COLO829 (cell line): ENCODE measurements around the gene QKI.

Experiments used
- DNase-seq: peaks from one replicate; pipeline ENCODE4 v3.0.0; 2012; ENCODE audit warnings: low spot score

The QKI gene

DNA sequence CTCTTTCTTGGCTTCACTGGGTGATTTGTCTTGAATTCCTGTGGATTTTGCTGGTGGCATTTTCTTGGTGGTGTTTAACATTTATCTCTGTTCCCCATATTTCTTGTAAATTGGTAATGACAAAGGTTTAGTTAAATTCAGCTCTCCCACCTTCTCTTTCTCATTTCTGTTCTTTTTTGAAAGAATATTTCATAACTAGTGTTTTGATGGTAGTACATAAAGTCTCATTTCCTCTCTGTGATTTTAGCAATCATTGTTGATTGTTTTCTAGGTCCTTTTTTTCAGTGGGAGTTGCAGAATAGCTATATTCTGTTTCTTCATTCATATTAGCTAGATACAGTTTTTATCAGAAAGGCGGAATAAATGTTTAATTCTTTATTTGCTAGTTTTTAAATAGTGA, 73.1 kb downstream of the QKI start:
- DNase-seq: no peak

DNA sequence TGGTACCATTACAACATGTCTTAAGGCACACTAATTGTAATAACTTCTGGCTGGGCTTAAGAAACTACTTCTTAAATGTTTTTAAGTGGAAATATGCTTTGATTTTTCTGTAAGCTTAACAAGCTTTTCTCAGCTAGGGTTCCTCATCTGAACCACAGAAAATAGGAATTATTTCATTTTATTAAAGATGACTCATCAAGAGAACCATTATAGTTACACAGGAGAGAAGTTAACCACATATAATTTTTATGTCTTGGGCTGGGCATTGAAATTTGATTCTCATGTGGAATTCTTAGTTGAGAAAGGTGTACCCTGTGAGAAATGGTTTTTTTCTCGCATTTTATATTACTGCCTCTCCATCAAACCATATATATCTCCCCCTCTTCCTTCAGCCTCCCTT, 75.1 kb downstream of the QKI start:
- peak; percentile 5 for DNase-seq

DNA sequence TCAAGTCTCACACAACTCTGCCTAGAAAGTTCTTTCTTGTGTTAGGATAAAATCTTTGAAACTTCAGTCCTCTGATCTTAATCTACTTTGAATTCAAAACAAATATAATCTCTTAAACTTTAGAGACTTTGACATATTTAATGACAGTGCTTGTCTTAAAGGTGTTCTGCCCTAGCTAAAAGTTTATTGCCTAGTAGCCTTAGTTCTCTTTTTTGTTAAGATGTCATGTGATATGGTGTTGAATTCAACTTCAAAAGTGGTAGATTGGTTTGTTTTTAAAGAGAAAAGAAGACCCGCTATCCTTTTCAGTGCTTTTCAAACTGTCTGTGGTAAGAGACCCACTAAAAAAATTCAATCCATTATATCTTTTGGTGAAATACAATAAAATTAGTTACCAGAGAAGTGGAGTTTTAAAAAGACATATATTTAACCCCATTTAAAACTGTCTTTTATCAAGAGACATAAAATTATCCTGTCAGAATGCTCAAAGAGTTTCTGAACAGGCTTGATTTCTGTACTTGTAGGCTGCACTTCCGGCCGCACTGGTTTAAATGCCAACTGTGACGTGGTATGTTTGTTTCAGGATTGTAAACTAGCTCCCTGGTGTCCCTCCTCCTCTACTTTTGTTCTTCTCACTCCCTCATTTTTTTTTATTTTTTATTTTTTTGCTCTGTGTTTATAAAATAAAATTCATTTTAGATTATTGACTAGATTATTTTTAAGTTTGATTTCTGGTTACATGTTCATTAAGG, 76.5 kb downstream of the QKI start:
- DNase-seq: peak; percentile 18

DNA sequence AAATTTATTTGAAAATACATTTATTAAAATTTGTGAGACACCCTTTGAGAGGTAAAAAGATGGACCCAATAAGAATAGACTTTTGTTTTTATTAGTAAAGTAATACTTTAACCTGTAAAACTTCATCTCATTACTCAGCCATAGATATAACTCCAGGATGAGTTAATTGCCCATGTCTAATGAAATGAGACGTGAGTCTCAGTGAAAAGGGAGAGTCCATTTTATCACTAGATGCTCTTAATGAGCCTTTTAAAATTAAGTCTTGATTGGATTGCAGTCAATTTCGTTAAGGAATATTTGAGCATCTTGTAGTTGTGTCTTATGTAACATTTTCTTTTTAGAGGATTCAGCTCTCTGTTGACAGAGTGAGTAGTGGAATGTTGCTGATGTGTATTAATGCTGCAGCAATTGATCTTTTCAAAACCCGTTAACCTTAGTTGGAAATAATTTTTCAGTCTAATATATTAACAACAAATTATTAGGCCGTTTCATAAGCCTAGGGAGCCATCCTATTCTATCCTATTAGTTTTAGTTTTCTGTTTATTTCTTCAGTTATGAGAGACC, 77.3 kb downstream of the QKI start:
- no peak for DNase-seq

DNA sequence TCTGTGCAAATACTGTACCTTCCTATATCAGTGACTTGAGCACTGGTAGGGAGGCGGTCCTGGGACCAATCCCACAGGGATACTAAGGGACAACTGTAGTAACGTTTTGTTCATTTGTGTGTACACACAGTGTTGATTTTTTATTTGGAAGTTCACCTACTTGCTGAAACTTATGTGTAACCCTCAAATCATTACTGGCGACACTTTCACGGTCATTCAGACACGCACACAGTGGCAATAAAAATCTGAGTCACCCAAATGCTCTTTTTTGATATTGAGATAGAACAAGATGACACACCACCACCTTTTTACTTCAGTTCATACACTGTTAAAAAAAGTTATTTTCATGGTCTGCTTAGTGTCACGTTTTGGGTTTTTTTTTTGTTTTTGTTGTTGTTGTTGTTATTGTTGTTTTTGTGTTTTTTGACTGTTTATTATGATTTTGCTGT, 79.8 kb downstream of the QKI start:
- DNase-seq: no peak

DNA sequence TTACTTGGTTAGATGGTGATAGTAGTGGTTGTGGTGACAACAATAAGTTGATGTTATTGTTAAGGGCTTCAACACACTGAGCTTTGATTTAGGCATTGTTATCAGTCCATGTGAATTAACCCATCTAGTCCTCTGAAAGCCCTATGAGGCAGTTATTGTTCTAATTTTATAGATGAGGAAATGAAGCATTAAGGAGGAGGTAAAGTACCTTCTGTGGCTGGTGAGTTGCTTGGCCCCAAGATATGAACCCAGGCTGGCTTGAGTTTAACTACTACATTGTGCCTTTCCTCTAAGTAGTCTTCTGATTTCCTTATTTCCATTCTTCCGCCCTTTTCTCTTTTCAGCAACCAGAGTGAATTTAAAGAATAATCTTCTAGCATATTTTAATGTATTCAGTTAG, 81.7 kb downstream of the QKI start:
- DNase-seq: no peak

DNA sequence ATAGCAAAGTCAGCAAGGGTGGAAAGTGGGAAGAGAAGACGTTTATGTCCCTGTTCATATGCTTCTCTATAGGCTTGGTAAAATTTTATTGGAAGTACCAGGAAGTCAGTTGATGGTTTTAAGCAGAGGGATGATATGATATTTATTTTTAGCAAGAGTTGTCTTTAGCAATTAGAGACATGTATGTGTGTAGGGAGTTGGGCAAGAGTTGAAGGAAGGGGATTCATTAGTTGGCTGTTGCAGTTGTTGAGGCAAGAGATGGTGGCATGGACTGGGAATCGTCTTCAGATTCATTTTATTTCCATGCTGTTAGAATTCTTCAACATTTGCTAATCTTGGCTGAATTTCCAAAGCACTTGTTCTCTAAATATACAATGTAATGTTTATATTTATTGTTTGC, 85.6 kb downstream of the QKI start:
- DNase-seq: no peak

DNA sequence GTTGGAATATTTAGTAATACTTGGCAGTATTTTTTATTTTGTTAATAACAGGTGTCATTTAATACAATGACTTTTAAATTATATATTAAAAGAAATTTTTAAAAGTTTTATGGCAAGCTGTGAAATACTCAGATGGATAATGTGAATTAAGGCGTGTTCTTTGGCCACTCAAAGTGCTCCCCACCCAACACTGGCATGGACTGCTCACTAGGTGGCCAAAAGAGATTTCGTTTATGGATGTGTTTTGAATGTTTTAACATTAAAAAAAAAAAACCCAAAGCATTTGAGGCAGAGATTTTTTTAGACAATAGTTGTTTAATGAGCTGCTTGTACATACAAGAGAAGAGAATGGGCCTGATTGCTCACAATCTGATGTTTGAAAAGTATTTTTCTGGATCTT, 86.5 kb downstream of the QKI start:
- no peak for DNase-seq

DNA sequence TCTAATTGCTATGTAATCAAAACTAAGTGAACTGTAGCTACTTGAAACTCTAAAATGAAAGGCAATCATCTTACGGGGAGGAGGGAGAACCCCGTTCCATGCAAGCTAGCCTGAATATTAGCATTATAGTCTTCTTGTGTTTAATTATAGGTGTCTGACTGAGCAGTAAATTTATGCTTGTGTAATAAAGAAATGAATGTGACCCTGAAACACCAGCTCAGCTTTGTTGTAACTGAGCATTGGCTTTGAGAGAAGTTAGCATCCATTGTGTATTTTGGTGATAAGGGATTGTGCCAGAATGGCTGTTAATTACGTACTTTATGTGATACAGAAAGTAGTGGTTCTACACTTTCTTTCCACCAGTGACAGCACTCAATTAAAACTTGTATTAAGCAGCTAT, 86.9 kb downstream of the QKI start:
- no peak for DNase-seq

DNA sequence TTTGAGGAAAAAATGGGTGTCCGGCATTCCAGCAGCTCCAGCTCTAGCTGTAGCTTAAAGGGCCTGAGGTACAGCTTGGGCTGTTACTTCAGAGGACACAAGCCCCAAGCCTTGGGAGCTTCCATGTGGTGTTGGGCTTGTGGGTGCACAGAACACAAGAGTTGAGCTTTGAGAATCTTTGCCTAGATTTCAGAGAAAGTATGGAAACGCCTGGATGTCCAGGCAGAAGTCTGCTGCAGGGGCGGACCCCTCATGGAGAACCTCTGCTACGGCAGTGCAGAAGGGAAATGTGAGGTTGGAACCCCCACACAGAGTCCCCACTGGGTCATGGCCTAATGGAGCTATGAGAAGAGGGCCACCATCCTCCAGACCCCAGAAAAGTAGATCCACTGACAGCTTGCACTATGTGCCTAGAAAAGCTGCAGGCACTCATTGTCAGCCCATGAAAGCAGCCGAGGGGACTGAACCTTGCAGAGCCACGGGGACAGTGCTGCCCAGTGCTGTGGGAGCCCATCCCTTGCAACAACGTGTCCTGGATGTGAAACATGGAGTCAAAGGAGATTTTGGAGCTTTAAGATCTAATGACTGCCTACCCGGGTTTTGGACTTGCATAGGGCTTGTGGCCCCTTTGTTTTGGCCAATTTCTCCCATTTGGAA, 90.6 kb downstream of the QKI start:
- no peak for DNase-seq

DNA sequence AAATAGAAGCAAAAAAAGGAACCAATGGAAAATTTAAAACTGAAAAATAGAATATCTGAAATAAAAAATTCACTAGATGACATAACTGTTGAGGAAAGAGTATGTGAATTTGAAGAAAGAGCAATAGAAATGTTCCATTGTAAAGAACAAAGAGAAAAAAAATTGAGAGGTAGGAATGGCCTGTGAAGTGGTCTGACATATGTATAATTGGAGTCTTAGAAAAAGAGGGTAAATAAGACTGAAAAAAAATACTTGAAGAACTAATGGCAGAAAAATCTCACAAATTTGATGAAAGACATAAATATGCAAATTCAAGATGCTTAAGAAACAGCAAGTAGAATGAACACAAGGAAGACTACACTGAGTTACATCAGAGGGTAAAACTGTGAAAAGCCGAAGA, 93.4 kb downstream of the QKI start:
- no peak for DNase-seq

DNA sequence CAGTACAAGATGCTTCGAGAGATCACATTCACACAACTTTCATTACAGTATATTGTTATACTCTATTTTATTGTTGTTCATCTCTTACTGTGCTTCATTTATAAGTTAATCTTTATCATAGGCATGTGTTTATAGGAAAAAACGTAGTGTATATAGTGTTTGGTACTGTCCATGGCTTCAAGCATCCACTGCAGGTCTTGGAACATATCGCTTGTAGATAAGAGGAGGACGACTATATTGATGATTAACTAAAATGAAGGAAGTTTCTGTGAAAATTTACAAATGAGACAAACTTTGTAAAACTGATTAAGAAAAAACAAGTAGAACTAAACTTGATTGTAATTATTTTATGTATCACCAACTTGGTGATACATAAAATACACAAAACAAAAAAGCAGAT, 98.5 kb downstream of the QKI start:
- no peak for DNase-seq

DNA sequence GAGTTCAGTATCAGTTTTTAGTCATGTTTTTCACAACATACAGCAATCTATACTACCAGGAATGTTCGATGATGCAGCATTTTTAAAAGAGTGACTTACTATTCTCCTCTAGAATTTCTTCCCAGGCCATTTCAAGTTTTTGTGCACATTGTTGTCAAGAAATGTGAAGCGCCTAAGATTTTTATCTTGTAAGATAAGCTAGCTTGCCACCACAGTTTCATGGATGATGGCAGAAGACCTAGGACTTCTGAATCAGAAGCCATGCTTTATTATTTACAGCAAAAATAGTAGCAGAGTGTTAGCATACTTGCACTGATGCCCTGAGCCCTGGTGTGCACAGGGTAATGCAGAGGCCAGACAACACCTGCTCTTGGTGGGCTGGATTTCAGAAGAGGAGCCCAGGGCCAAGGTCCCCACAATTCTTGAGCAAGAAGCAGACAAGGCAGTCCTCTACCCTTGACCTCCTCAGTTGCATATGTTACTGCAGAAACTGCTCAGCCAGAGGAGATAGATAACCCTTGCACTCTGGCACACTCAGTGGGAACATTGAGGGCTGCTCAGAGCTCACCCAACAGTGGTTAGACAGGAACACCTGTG, 99.2 kb downstream of the QKI start:
- DNase-seq: no peak

DNA sequence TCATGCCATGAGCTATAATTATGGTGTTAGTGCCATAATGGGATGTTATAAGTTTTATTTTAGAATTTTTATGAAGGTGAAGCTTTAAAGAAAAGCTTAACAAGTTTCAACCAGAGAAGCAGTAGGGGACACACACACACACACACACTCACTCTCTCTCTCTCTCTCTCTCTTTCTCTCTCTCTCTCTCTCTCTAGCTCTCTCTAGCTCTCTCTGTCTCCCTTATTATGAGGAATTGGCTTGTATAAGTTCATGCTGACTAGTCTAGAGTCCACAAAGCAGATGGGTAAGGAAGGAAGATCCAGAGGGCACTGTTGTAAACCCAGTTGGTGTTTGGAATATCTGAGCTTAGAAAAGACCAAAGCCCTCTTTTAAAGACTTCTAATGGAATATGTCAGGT, 102.4 kb downstream of the QKI start:
- DNase-seq: no peak

DNA sequence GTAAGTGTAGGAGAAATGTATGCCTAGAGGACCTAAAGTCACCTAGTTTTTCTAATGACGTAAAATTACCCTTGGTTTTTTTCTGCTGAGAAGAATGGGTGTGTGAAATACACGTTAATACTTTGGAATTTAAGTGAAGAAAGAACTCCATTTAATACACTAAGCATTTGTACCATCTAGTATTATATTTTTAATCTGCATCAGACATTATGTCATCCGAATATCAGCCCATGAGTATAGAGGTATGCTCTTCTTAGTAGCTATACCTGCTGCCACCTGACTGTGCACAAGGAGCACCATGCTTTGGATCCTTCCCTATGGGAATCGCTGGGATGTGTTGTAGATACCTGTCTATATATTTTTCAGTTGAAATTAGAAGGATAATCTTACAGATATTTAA, 106.4 kb downstream of the QKI start:
- DNase-seq: no peak

DNA sequence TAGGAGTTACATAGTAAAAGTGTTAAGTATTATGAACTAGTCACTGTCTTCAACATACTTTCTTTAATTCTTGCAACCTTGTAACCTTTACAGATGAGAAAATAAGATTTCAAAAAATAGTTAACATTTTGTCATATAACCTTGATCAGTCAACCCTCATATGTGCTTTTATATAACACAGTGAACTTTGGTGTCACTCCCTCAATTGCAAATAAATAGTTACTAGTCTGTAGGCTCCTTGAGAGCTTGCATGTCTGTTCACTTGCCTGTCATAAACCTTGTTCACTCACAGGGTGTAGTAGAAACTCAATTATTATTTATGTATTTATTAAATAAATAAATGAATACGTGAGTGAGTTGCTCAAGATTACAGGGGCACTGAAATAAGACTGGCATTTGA, 107.5 kb downstream of the QKI start:
- no peak for DNase-seq

DNA sequence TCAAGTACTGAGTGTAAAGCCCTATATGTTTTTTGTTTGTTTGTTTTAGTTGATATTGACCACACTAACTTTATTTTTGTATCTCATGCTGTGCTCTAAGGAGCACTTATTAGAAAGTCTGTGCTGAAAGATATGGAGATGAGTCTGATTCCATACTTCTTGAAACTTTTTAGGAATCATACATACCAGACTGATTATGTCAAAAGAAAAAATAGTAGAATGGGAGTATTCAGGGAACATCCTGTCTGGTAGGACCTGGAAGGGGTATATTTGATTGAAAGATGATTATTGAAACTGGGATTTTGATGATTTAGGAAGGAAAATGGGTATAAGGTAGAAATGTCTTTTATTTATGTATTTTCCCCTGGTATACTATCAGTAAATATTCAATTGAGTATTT, 111.4 kb downstream of the QKI start:
- DNase-seq: no peak

DNA sequence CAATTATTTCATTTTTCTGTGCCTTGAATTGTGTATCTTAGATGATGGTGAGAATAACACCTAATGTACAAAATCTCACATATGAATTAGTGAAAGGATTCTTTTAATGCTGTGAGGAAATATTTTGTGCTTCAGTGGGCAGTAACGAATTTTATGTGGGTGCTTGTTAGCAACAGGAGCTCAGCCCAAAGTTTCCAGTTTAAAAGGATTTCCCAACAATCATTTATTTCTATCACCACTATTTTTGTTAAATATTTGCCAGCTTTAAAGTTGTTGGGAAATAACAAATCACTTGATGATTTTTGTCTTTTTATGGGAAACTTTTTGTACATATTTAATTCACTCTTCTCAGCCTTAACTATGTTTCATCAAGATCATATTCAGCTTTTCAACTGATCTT, 111.8 kb downstream of the QKI start:
- DNase-seq: no peak

DNA sequence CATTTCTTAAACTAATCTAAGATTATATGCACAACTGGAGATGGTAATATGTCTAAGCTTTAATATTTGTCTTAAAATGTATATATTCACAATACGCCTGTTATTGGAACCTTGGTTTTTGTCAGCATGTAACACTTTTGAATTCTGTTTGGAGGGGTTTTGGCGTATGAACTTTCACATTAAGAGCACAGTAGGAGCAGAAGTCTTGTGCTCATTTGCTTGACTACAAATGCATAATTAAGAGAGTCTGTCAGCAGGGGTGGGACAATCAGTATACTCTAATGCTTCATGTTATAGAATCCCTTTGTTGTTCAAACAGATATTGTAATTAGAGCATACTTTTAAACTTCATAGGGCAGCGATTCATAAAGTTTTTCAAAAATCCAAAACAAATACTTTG, 112.8 kb downstream of the QKI start:
- no peak for DNase-seq

DNA sequence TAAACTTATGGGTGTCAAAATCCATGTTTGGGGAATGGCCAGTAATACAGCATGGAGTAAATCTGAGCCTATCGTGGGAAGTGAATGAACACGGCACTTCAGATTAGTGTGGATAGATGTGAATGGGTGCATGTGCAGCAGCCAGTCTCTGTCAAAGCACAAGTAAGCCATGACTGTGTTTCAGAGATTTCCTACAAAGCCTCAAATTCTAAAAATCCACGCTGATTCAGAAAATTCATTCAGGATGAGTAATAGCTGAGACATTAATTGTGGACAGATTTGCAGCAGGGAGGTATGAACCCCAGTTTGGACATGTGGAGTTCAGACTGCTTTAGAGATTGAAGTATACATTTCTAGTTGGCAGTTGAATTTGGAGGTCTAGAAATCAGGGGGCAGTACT, 115.1 kb downstream of the QKI start:
- DNase-seq: peak; percentile 37

DNA sequence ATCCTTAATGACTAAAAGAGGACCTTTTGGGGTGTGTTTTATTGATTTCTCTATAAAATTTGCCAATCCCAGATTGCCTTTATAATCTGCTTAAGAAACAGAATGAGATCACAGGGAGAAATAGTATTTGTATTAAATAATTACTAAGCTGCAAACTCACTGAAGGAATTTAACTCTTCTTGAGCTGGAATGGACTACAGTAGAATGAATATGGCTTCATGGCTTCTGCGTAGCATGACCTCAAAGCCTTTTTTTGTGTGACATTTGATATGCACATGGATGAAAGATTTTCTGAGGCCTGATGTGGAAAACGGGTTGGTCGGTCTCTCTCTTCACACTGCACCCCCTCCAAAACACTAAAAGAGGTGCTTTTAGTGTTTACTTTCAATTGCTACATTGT, 115.9 kb downstream of the QKI start:
- no peak for DNase-seq

DNA sequence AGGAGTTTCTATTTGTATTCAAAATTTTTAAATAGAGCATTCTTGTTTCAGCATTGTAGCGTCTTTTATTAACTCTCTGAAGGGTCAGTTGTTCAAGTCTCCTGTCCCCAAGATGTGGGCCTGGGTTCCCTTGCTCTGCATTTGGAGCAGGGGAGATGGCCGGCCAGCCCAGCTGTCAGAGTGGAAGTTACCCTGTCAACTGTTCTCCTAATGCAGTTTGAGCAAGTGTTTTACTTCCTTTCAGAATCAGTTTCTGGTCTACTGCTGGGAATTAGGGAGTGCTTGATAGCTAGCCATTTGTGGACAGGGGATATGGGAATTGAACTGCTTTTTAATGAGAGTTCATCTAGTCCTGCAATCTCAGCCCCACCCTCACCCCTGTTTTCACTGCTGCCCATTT, 116.6 kb downstream of the QKI start:
- no peak for DNase-seq

DNA sequence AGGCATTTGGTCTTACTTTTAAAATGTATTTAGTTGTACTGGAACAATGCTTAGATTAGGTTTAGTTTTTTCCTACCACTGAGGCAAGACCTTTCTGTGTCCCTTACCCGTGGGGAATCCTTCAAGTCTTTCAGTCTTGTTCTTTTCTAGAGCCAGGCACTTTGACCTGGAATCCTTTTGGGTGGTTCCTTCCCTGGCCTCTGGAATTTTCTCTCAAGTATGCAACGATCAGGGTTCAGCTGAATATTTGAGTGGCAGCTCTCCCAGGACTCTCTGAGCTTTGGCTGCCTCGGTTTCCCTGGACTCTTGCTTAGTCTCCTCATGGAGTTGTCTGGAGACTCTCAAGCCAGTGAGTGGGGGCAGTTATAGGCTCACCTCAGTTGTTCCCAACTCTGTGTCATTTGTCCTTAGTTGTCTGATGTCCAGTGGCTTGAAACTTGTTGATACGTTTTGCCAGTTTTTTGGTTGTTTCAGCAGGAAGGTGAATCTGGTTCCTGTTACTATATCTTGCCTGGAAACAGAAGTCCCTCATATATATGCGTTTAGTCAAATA, 118.1 kb downstream of the QKI start:
- DNase-seq: no peak
